ENCODE data around the gene PRR19.
"Not testable (repeated sequence)": the region's sequence is repeated elsewhere in the genome, so short reads cannot be mapped to it uniquely, and the experiment has no call there.

PRR19 gene

GRCh38 chr19:42328854-42329253, 26.9 kb downstream of the PRR19 start:
- no peak for DNase-seq

GRCh38 chr19:42330241-42330711, 28.3 kb downstream of the PRR19 start:
- no peak for DNase-seq

GRCh38 chr19:42331333-42331732, 29.4 kb downstream of the PRR19 start:
- DNase-seq, result not testable (repeated sequence)

- DNase-seq, result no peak
Observed at GRCh38 chr19:42332059-42332458, 30.1 kb downstream of the PRR19 start.

GRCh38 chr19:42333018-42333417, 31.1 kb downstream of the PRR19 start:
- no peak for DNase-seq

- no peak for DNase-seq
Observed at GRCh38 chr19:42333975-42334696, 32.2 kb downstream of the PRR19 start.

- DNase-seq, result no peak
Observed at GRCh38 chr19:42334697-42335373, 32.9 kb downstream of the PRR19 start.

- no peak for DNase-seq
Observed at GRCh38 chr19:42335374-42335936, 33.5 kb downstream of the PRR19 start.

GRCh38 chr19:42335971-42336370, 34.0 kb downstream of the PRR19 start:
- DNase-seq, result no peak

- DNase-seq, result not testable (repeated sequence)
Observed at GRCh38 chr19:42339126-42339860, 37.4 kb downstream of the PRR19 start.

- DNase-seq, result not testable (repeated sequence)
Observed at GRCh38 chr19:42339922-42340321, 38.0 kb downstream of the PRR19 start.

GRCh38 chr19:42343344-42344110, 41.6 kb downstream of the PRR19 start:
- DNase-seq, result no peak

GRCh38 chr19:42344336-42344893, 42.5 kb downstream of the PRR19 start:
- DNase-seq, result no peak

- no peak for DNase-seq
Observed at GRCh38 chr19:42345191-42345812, 43.4 kb downstream of the PRR19 start.

GRCh38 chr19:42348211-42348610, 46.3 kb downstream of the PRR19 start:
- DNase-seq, result no peak

- DNase-seq, result no peak
Observed at GRCh38 chr19:42349378-42350107, 47.6 kb downstream of the PRR19 start.

GRCh38 chr19:42350417-42350816, 48.5 kb downstream of the PRR19 start:
- no peak for DNase-seq

GRCh38 chr19:42351079-42351735, 49.3 kb downstream of the PRR19 start:
- DNase-seq, result no peak

- no peak for DNase-seq
Observed at GRCh38 chr19:42352301-42353259, 50.6 kb downstream of the PRR19 start.

Data from activated T-cell treated with anti-CD3 and anti-CD28 coated beads, Interleukin-2, amount 50 U/mL, for 1 hour (primary cell).